Right cardiac atrium (tissue), 5 donors: ENCODE results near the gene SBK1. TPM values are rescaled to one million over a fixed set of nuclear protein-coding genes. Genes with fewer than 3 reads are reported as not detected.

ENCODE experiments used
- ATAC-seq, 2 donors: fragments of 200-7000 bp; cut with Tn5 transposase; one replicate each; pipeline versions ENCODE4 v1.8.0 to v1.9.1; 2020; ENCODE audit warnings: moderate library complexity in 2 of 2, mild to moderate bottlenecking in 1 of 2
- DNase-seq, 3 donors: peaks; one replicate each; pipeline ENCODE4 v3.0.0-alpha.2; 2020
- H3K27ac ChIP-seq: one replicate; pipeline ENCODE4 v1.5.1; 2013; ENCODE audit warnings: mild to moderate bottlenecking, low read length, control low read depth, moderate library complexity
- H3K27me3 ChIP-seq: one replicate; pipeline ENCODE4 v1.6.1; 2013; ENCODE audit not compliant: control insufficient read depth, insufficient read depth
- H3K4me1 ChIP-seq: one replicate; pipeline ENCODE4 v1.6.1; 2013; ENCODE audit warnings: low read length; ENCODE audit not compliant: control insufficient read depth, insufficient read depth
- H3K4me3 ChIP-seq: one replicate; pipeline ENCODE4 v1.5.1; 2013; ENCODE audit warnings: low read length, control low read depth
- H3K9me3 ChIP-seq: one replicate; pipeline ENCODE4 v1.6.1; 2013; ENCODE audit warnings: low read length; ENCODE audit not compliant: control insufficient read depth
- WGBS: extraction: QIAGEN DNeasy Blood & Tissue Kit; methylation state at CpG from one replicate; pipeline ENCODE4 v1.1.7; 2013; 5-methylcytosine and 5-hydroxymethylcytosine counted together
- intact Hi-C, 4 donors: fragments of 100-400 bp; cut with DNase I; formaldehyde crosslinking; loops; one replicate each; pipeline versions ENCODE4 v1.11.0 to v1.14.0; 2022 to 2023
- polyA plus RNA-seq: library from polyadenylated mRNA; stranded (reverse); fragments of 200-250 nt; gene quantifications from one replicate; pipeline ENCODE4 v1.2.3, GENCODE V29; 2013
- total RNA-seq, 4 donors: library from RNA; stranded (reverse); fragmentation: NEBNext Ultra II Directional; extraction: Animal tissue kit (Norgen Biotek cat#: 25700); gene quantifications; one replicate each; pipeline ENCODE4 v1.2.1, GENCODE V29; 2021
- donor health status: healthy with polysubstance abuse.
- donor health status: DM: no; HTN: yes; CAD: no.
- donor health status: DM: no; HTN: no; CAD: no.
- donor health status: DM: no; HTN: yes; CAD: no; lungs with severe emphysema.
- donor health status: DM: yes; HTN: yes; CAD: no.

Gene SBK1
- total and polyA plus RNA-seq, 5 donors = 0.19 to 1.3 (median 1.2) TPM

GRCh38 chr16:28283173-28283572, 9.2 kb upstream of the SBK1 start:
- H3K27ac ChIP-seq = no peak overlapping the region
- no peaks in the 10 kb centered on the region for H3K4me1 ChIP-seq
- DNase-seq (no peak), ATAC-seq (no peak)
- WGBS = 86% methylated on average over 9 of the region's 9 CpGs
- intact Hi-C loops = no loop called here
- H3K27me3 ChIP-seq = no peaks in the 10 kb centered on the region
- no peaks in the 10 kb centered on the region for H3K9me3 ChIP-seq
- H3K4me3 ChIP-seq = no peak overlapping the region

DNA sequence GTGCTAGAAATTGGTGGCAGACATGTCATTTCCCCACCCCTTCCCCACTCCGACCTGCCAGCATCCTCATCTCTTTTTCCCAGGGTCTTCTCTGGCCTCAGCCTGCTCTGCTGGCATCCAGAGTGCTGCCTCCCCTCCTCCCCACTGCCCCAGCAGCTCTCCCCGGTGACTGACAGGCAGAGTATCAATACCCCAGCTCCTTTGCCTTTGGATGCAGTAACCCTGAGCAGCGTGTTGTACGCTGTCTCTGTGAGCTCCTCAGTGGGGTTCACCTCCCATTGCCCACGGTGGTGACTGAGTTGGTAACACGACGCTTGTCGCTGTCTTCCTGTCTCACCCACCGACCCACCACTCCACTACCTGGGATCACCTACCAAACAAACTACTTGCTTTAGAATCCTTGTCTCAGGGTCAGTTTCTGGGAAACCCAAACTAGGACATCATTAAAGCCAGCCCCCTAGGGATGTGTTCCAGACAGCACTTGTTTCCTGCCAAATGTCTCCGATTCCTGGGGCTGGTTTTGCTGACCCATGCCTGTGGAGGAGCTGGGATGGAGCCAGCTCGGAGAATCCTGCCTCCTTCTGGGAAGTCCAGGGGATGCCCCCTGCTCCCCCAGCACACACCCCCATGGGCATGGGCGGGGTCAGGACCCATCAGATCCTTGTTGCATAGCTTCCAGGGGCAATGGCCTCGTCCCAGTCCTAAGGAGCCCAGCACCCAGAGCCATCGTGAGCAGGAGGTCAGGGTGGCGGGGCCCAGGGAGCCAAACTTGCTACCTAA, 8.3 kb upstream of the SBK1 start:
- Histone ChIP-seq H3K4me1 (no peaks in the 10 kb centered on the region), H3K27me3 (no peaks in the 10 kb centered on the region), H3K4me3 (no peak overlapping the region), H3K27ac (no peak overlapping the region), H3K9me3 (no peaks in the 10 kb centered on the region)
- WGBS = 72% methylated on average over 15 of the region's 15 CpGs
- ATAC-seq (no peak), DNase-seq (no peak)
- intact Hi-C loops = no loop called here

- Histone ChIP-seq H3K9me3 (no peaks in the 10 kb centered on the region), H3K4me1 (no peaks in the 10 kb centered on the region), H3K27me3 (no peaks in the 10 kb centered on the region), H3K27ac (no peak overlapping the region), H3K4me3 (no peak overlapping the region)
- 74% methylated on average over 9 of the region's 9 CpGs for WGBS
- ATAC-seq (no peak), DNase-seq (no peak)
- intact Hi-C loops = no loop called here
These were observed 6.7 kb upstream of the SBK1 start for GRCh38 chr16:28285649-28286048.

- Histone ChIP-seq H3K4me3 (no peak overlapping the region), H3K4me1 (no peaks in the 10 kb centered on the region), H3K27ac (no peak overlapping the region), H3K27me3 (no peaks in the 10 kb centered on the region), H3K9me3 (no peaks in the 10 kb centered on the region)
- 56% methylated on average over 7 of the region's 7 CpGs for WGBS
- ATAC-seq (no peak), DNase-seq (no peak)
- intact Hi-C loops = no loop called here
These were observed 4.2 kb upstream of the SBK1 start for GRCh38 chr16:28288114-28288513.

GRCh38 chr16:28289048-28289447, 3.3 kb upstream of the SBK1 start:
- H3K9me3 ChIP-seq = no peaks in the 10 kb centered on the region
- 54% methylated on average over 3 of the region's 3 CpGs for WGBS
- intact Hi-C loops = no loop called here
- H3K27ac ChIP-seq = no peak overlapping the region
- ATAC-seq = no peak
- no peak for DNase-seq
- no peaks in the 10 kb centered on the region for H3K27me3 ChIP-seq
- no peak overlapping the region for H3K4me3 ChIP-seq
- H3K4me1 ChIP-seq = no peaks in the 10 kb centered on the region

- intact Hi-C loops = no loop called here
- Histone ChIP-seq H3K27me3 (no peaks in the 10 kb centered on the region), H3K4me3 (no peak overlapping the region), H3K9me3 (no peaks in the 10 kb centered on the region), H3K27ac (no peak overlapping the region), H3K4me1 (no peaks in the 10 kb centered on the region)
- no peak for DNase-seq
- WGBS = 86% methylated on average over 10 of the region's 10 CpGs
- no peak for ATAC-seq
These were observed 2.1 kb upstream of the SBK1 start for GRCh38 chr16:28289939-28290858.

- Histone ChIP-seq H3K27ac (no peak overlapping the region), H3K4me1 (no peaks in the 10 kb centered on the region), H3K27me3 (no peaks in the 10 kb centered on the region), H3K9me3 (no peaks in the 10 kb centered on the region), H3K4me3 (no peak overlapping the region)
- DNase-seq = no peak
- ATAC-seq = no peak
- intact Hi-C loops = no loop called here
- WGBS = 73% methylated on average over 11 of the region's 11 CpGs
These were observed 1.5 kb upstream of the SBK1 start for GRCh38 chr16:28290859-28291254.

DNA sequence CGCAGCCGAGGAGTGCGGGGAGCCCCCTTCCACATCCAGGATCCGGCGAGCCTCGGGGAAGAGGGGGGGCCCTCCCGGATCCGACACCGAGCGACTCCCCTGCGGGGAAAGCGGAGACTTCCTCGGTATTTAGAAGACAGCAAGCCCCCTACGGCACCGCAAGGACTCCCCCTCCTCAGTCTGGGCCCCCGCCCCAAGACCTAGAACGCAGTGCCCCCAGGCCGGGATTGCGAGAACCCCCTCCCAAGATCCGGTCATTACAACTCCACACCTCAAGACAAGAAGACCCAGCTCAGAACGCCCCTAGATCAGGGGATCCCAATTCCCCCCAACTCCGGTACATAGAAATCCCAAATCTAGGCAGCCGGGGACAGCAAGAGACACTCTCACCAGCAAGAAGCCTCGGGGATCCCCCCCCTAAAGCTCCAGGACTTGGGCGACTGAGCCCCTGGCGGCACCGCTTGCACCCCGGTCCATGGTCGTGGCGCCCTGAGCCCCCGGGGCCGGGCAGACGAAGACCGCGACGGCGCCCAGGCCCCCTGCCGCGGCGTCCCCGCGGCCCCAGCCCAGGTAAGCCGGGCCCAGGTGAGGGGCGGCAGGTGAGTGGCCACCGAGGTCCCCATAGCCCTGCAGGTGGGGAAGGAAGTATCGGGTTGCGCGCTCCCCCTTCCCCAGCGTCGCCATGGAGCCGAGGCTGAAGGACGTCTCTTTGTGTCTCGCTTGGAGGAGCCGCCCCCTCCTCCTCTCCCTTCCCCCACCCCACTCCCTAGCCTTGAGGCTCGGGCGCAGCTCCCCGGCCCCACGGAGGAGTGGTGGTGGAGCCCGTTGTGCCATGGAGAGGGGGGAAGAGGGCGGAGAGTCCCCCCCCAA, 641 bp downstream of the SBK1 start:
- under 1% methylated on average over 60 of the region's 60 CpGs for WGBS
- Histone ChIP-seq H3K27ac (no peak overlapping the region), H3K4me1 (no peaks in the 10 kb centered on the region), H3K4me3 (peak overlapping the region; percentile 82), H3K9me3 (no peaks in the 10 kb centered on the region), H3K27me3 (no peaks in the 10 kb centered on the region)
- intact Hi-C loops = no loop called here
- ATAC-seq (peak in 1 of 2 donors; percentile 5), DNase-seq (no peak)

- intact Hi-C loops = no loop called here
These were observed 1.3 kb downstream of the SBK1 start for GRCh38 chr16:28293601-28293960.

GRCh38 chr16:28294201-28294600, 1.9 kb downstream of the SBK1 start:
- no peaks in the 10 kb centered on the region for H3K27me3 ChIP-seq
- WGBS = 80% methylated on average over 6 of the region's 6 CpGs
- intact Hi-C loops = no loop called here
- DNase-seq (no peak), ATAC-seq (no peak)
- no peak overlapping the region for H3K27ac ChIP-seq
- no peaks in the 10 kb centered on the region for H3K9me3 ChIP-seq
- no peak overlapping the region for H3K4me3 ChIP-seq
- H3K4me1 ChIP-seq = no peaks in the 10 kb centered on the region

More at GRCh38 chr16:28293601-28293960, 1.3 kb downstream of the SBK1 start:
- ATAC-seq (no peak), DNase-seq (no peak)
- no peaks in the 10 kb centered on the region for H3K27me3 ChIP-seq
- H3K9me3 ChIP-seq = no peaks in the 10 kb centered on the region
- no peaks in the 10 kb centered on the region for H3K4me1 ChIP-seq
- no peak overlapping the region for H3K4me3 ChIP-seq
- H3K27ac ChIP-seq = no peak overlapping the region
- WGBS = 28% methylated on average over 10 of the region's 10 CpGs
